ENCODE measurements around the gene RS1. TPM values are rescaled to one million over a fixed set of nuclear protein-coding genes. Genes with fewer than 3 reads are reported as not detected.

Gene RS1
- total RNA-seq, 4 donors from 2014 or later, result not detected

DNA sequence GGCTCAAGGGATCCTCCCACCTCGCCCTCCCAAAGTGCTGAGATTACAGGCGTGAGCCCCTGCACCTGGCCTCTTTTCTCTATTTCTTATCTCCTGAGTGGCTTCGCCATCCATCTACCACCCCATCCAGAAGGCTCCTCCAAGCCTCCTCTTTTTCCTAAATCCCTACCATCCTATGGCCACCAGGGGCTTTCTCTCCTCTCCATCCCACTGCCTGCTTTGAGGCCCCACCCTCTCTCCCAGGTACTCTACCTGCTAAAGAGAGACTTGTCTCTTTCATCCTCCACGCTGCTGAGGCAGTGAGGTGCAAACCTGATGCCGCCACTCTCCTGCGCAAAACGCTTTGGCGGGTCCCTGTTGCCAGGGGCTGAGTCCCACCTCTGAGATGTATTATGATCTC is 7.0 kb downstream of the RS1 start:
- no peak for DNase-seq
- Histone ChIP-seq H3K4me1 (no peaks in the 10 kb centered on the region), H3K9me3 (no peaks in the 10 kb centered on the region), H3K27me3 (no peaks in the 10 kb centered on the region), H3K36me3 (no peaks in the 10 kb centered on the region), H3K27ac (no peak overlapping the region), H3K4me3 (no peak overlapping the region)
- TF ChIP-seq CTCF (IDR thresholded peaks at IDR 0.05), result no peak
- TF ChIP-seq POLR2A (IDR thresholded peaks at IDR 0.05), result no peak

- Histone ChIP-seq H3K27ac (no peak overlapping the region), H3K4me1 (no peaks in the 10 kb centered on the region), H3K36me3 (no peaks in the 10 kb centered on the region), H3K27me3 (no peaks in the 10 kb centered on the region), H3K9me3 (no peaks in the 10 kb centered on the region), H3K4me3 (no peak overlapping the region)
- no peak for TF ChIP-seq POLR2A (IDR thresholded peaks at IDR 0.05)
- no peak for TF ChIP-seq CTCF (IDR thresholded peaks at IDR 0.05)
- no peak for DNase-seq
Observed at GRCh38 chrX:18661273-18661672, 10.6 kb downstream of the RS1 start.

DNA sequence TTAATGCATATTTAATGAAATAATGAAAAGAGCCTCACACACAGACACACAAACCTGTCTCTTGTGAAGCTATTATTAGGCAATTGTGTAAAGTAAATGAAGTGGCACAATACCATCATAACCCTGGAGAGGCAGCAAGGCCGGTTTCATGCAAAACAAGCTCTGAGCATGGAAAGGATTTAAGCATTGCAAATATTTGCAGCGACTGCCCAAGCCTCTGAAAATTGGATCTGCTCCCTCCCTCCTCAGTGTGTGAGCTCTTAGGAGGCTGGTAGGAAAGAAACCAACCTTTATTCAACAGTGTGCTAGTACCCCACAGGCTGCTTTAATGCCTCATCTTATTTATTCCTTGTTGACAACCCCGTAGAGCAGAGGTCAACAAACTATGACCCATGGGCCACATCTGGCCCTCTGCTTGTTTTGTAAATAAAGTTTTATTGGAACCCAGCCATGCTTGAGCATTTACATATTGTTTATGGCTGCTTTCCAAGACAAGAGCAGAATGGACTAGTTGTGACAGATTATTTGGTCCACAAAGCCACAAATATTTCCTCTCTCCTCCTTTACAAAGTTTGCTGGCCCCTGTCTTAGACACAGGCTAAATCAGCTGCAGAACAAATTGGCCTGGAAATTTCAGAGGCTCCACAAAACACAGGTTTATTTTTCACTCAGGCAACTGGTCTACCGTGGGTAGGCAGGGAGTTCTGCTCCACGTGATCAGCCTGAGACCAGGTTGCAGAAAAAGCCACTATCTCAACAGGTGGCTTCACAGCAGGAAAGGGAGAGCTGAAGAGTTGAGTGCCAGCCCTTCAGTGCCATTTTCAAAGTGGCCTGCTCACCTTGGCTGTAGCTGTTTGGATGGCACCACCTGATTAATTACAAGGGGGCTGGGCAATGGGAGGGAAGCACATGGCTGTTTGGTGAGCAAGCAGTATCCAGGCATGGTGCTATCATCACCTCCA is 16.8 kb downstream of the RS1 start:
- no peaks in the 10 kb centered on the region for H3K36me3 ChIP-seq
- DNase-seq, result no peak

GRCh38 chrX:18652636-18653035 is 19.3 kb downstream of the RS1 start:
- H3K27me3 ChIP-seq, result no peaks in the 10 kb centered on the region
- DNase-seq, result no peak
- TF ChIP-seq POLR2A (IDR thresholded peaks at IDR 0.05) (no peak), CTCF (IDR thresholded peaks at IDR 0.05) (no peak)
- H3K4me1 ChIP-seq, result no peaks in the 10 kb centered on the region
- no peak overlapping the region for H3K27ac ChIP-seq
- H3K9me3 ChIP-seq, result no peaks in the 10 kb centered on the region
- H3K36me3 ChIP-seq, result no peaks in the 10 kb centered on the region
- H3K4me3 ChIP-seq, result no peak overlapping the region

More for the DNA sequence above, 16.8 kb downstream of the RS1 start:
- H3K4me1 ChIP-seq, result no peaks in the 10 kb centered on the region
- no peak overlapping the region for H3K4me3 ChIP-seq
- no peak for TF ChIP-seq CTCF (IDR thresholded peaks at IDR 0.05)
- no peak for TF ChIP-seq POLR2A (IDR thresholded peaks at IDR 0.05)
- no peaks in the 10 kb centered on the region for H3K27me3 ChIP-seq
- no peaks in the 10 kb centered on the region for H3K9me3 ChIP-seq
- H3K27ac ChIP-seq, result no peak overlapping the region

- H3K9me3 ChIP-seq, result no peaks in the 10 kb centered on the region
- TF ChIP-seq CTCF (IDR thresholded peaks at IDR 0.05) (no peak), POLR2A (IDR thresholded peaks at IDR 0.05) (no peak)
- H3K36me3 ChIP-seq, result no peaks in the 10 kb centered on the region
- no peaks in the 10 kb centered on the region for H3K4me1 ChIP-seq
- no peak for DNase-seq
- no peak overlapping the region for H3K27ac ChIP-seq
- no peaks in the 10 kb centered on the region for H3K27me3 ChIP-seq
- no peak overlapping the region for H3K4me3 ChIP-seq
Observed at GRCh38 chrX:18650662-18651061, 21.2 kb downstream of the RS1 start.
